ENCODE data around the gene CD47. TPM values are rescaled to one million over a fixed set of nuclear protein-coding genes. Genes with fewer than 3 reads are reported as not detected.

CD47 gene
- total and polyA plus RNA-seq, 2 donors from 2014 or later = 61.7 to 104 TPM

DNA sequence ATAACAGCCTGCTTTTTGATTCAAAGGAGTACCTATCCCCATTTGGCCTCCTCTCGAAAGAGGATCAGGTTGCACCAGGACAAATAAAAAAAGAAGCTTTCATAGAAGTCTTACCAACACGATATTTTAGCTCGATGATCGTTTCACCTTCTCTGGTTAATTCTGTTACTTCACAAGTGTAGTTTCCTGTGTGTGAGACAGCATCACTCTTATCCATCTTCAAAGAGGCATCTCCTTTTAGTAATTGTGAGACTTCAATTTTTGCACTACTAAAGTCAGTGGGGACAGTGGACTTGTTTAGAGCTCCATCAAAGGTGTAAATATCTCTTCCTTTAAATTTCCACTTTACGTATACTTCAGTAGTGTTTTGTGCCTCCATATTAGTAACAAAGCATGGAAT is 11.0 kb downstream of the CD47 start:
- Histone ChIP-seq H3K9ac (ENCODE audit: low read length in 3 of 3) (no peak overlapping the region), H3K4me3 (ENCODE audit: low read length in 3 of 3) (no peak overlapping the region), H3K9me3 (ENCODE audit: control insufficient read depth in 2 of 3, insufficient read depth in 1 of 3, low read length in 3 of 3) (no peaks in the 10 kb centered on the region), H3K4me1 (ENCODE audit: control insufficient read depth in 2 of 3, insufficient read depth in 2 of 3, low read depth in 1 of 3, low read length in 3 of 3) (no peaks in the 10 kb centered on the region), H3K27me3 (ENCODE audit: control insufficient read depth, insufficient read depth, low read length) (no peaks in the 10 kb centered on the region), H3K36me3 (ENCODE audit: control insufficient read depth in 2 of 3, insufficient read depth in 3 of 3, low read length in 3 of 3) (no peaks in the 10 kb centered on the region), H3K27ac (ENCODE audit: low read depth in 2 of 2, low read length in 2 of 2) (no peak overlapping the region)
- FAIRE-seq (no peak), DNase-seq (no peak)
- TF ChIP-seq, protein P1, sequence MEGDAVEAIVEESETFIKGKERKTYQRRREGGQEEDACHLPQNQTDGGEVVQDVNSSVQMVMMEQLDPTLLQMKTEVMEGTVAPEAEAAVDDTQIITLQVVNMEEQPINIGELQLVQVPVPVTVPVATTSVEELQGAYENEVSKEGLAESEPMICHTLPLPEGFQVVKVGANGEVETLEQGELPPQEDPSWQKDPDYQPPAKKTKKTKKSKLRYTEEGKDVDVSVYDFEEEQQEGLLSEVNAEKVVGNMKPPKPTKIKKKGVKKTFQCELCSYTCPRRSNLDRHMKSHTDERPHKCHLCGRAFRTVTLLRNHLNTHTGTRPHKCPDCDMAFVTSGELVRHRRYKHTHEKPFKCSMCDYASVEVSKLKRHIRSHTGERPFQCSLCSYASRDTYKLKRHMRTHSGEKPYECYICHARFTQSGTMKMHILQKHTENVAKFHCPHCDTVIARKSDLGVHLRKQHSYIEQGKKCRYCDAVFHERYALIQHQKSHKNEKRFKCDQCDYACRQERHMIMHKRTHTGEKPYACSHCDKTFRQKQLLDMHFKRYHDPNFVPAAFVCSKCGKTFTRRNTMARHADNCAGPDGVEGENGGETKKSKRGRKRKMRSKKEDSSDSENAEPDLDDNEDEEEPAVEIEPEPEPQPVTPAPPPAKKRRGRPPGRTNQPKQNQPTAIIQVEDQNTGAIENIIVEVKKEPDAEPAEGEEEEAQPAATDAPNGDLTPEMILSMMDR (IDR thresholded peaks at IDR 0.05; ENCODE audit: borderline replicate concordance, extremely low read depth, insufficient read depth) = no peak
- intact Hi-C loops (cut with DNase I) = no loop called here

GRCh38 chr3:108079043-108079442 is 11.8 kb downstream of the CD47 start:
- no peak for FAIRE-seq
- intact Hi-C loops (cut with DNase I) = no loop called here
- H3K36me3 ChIP-seq (ENCODE audit: control insufficient read depth in 2 of 3, insufficient read depth in 3 of 3, low read length in 3 of 3) = no peaks in the 10 kb centered on the region
- H3K27ac ChIP-seq (ENCODE audit: low read depth in 2 of 2, low read length in 2 of 2) = no peak overlapping the region
- H3K9me3 ChIP-seq (ENCODE audit: control insufficient read depth in 2 of 3, insufficient read depth in 1 of 3, low read length in 3 of 3) = no peaks in the 10 kb centered on the region
- no peak overlapping the region for H3K9ac ChIP-seq (ENCODE audit: low read length in 3 of 3)
- TF ChIP-seq, protein P1 (IDR thresholded peaks at IDR 0.05; ENCODE audit: borderline replicate concordance, extremely low read depth, insufficient read depth) = no peak
- no peaks in the 10 kb centered on the region for H3K27me3 ChIP-seq (ENCODE audit: control insufficient read depth, insufficient read depth, low read length)
- DNase-seq = no peak
- H3K4me3 ChIP-seq (ENCODE audit: low read length in 3 of 3) = no peak overlapping the region
- H3K4me1 ChIP-seq (ENCODE audit: control insufficient read depth in 2 of 3, insufficient read depth in 2 of 3, low read depth in 1 of 3, low read length in 3 of 3) = no peaks in the 10 kb centered on the region

DNA sequence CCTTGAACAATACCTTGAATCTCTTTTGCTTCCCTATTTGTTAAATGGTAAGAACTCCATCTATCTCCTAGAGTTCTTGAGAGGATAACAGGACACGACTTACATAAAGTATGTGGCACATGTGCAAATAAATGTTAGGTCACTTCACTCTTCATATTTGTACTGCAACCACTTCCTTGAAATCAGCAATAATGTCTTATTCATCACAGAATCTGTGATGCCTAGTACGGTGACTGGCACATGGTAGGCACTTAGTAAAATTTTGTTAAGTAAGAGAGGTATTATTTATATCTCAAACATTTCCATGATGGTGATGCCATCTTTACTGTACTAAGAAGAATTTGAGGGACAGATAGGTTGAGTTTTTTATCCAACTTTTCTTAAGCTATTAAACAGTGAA is 14.3 kb downstream of the CD47 start:
- TF ChIP-seq, protein P1 (IDR thresholded peaks at IDR 0.05; ENCODE audit: borderline replicate concordance, extremely low read depth, insufficient read depth) = no peak
- no peak for FAIRE-seq
- no peaks in the 10 kb centered on the region for H3K27me3 ChIP-seq (ENCODE audit: control insufficient read depth, insufficient read depth, low read length)

GRCh38 chr3:108073764-108074431 is 16.9 kb downstream of the CD47 start:
- Histone ChIP-seq H3K4me3 (ENCODE audit: low read length in 3 of 3) (no peak overlapping the region), H3K27ac (ENCODE audit: low read depth in 2 of 2, low read length in 2 of 2) (no peak overlapping the region), H3K36me3 (ENCODE audit: control insufficient read depth in 2 of 3, insufficient read depth in 3 of 3, low read length in 3 of 3) (no peaks in the 10 kb centered on the region), H3K4me1 (ENCODE audit: control insufficient read depth in 2 of 3, insufficient read depth in 2 of 3, low read depth in 1 of 3, low read length in 3 of 3) (no peaks in the 10 kb centered on the region), H3K9ac (ENCODE audit: low read length in 3 of 3) (no peak overlapping the region), H3K27me3 (ENCODE audit: control insufficient read depth, insufficient read depth, low read length) (no peaks in the 10 kb centered on the region), H3K9me3 (ENCODE audit: control insufficient read depth in 2 of 3, insufficient read depth in 1 of 3, low read length in 3 of 3) (no peaks in the 10 kb centered on the region)
- FAIRE-seq (no peak), DNase-seq (no peak)
- intact Hi-C loops (cut with DNase I) = no loop called here
- TF ChIP-seq, protein P1 (IDR thresholded peaks at IDR 0.05; ENCODE audit: borderline replicate concordance, extremely low read depth, insufficient read depth) = no peak

More for the DNA sequence above, 14.3 kb downstream of the CD47 start:
- H3K4me3 ChIP-seq (ENCODE audit: low read length in 3 of 3) = no peak overlapping the region
- H3K4me1 ChIP-seq (ENCODE audit: control insufficient read depth in 2 of 3, insufficient read depth in 2 of 3, low read depth in 1 of 3, low read length in 3 of 3) = no peaks in the 10 kb centered on the region
- no peak for DNase-seq
- no peaks in the 10 kb centered on the region for H3K36me3 ChIP-seq (ENCODE audit: control insufficient read depth in 2 of 3, insufficient read depth in 3 of 3, low read length in 3 of 3)
- H3K9ac ChIP-seq (ENCODE audit: low read length in 3 of 3) = no peak overlapping the region
- H3K9me3 ChIP-seq (ENCODE audit: control insufficient read depth in 2 of 3, insufficient read depth in 1 of 3, low read length in 3 of 3) = no peaks in the 10 kb centered on the region
- intact Hi-C loops (cut with DNase I) = no loop called here
- no peak overlapping the region for H3K27ac ChIP-seq (ENCODE audit: low read depth in 2 of 2, low read length in 2 of 2)

Data from kidney (tissue), 14 donors.